ENCODE results near the gene FGA.

DNA sequence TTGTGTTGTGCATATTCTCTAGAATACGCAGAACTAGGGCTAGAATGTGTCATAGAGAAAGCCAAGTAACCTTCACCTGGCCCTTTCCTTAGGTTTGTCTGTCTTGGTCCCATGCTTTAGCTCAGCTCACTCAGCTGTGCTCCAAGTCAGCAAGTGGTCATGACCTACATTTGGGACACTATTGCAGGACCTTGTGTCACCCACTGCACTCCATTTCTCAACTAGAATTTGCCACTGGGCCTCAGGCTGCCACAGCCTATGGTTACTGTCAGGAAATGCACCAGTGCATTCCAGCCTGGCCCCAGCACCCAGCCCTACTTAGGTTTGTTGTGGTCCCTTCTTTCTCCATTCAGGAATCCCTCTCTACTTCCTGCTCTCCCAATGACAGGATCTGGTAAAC lies 29.6 kb upstream of the FGA start:
- TF ChIP-seq, protein P1, sequence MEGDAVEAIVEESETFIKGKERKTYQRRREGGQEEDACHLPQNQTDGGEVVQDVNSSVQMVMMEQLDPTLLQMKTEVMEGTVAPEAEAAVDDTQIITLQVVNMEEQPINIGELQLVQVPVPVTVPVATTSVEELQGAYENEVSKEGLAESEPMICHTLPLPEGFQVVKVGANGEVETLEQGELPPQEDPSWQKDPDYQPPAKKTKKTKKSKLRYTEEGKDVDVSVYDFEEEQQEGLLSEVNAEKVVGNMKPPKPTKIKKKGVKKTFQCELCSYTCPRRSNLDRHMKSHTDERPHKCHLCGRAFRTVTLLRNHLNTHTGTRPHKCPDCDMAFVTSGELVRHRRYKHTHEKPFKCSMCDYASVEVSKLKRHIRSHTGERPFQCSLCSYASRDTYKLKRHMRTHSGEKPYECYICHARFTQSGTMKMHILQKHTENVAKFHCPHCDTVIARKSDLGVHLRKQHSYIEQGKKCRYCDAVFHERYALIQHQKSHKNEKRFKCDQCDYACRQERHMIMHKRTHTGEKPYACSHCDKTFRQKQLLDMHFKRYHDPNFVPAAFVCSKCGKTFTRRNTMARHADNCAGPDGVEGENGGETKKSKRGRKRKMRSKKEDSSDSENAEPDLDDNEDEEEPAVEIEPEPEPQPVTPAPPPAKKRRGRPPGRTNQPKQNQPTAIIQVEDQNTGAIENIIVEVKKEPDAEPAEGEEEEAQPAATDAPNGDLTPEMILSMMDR (IDR thresholded peaks at IDR 0.05 in 2 of 3, conservative IDR thresholded peaks at IDR 0.05 in 1 of 3; ENCODE audit: control insufficient read depth in 2 of 3, extremely low read depth in 1 of 3, insufficient read depth in 1 of 3, low read depth in 3 of 3, low read length in 3 of 3), result no peak
- no peak for TF ChIP-seq TAF1 (IDR thresholded peaks at IDR 0.05; ENCODE audit: borderline replicate concordance, low read depth, low read length)
- TF ChIP-seq, protein P2, sequence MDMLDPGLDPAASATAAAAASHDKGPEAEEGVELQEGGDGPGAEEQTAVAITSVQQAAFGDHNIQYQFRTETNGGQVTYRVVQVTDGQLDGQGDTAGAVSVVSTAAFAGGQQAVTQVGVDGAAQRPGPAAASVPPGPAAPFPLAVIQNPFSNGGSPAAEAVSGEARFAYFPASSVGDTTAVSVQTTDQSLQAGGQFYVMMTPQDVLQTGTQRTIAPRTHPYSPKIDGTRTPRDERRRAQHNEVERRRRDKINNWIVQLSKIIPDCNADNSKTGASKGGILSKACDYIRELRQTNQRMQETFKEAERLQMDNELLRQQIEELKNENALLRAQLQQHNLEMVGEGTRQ (IDR thresholded peaks at IDR 0.05; ENCODE audit: borderline replicate concordance, low read depth, low read length), result no peak

Measured in GM12878 (cell line).